GM23338 (cell line): ENCODE measurements around the gene S100A16. TPM values are rescaled to one million over a fixed set of nuclear protein-coding genes. Genes with fewer than 3 reads are reported as not detected.

Experiments
- ATAC-seq: fragments of 200-7000 bp; cut with Tn5 transposase; 3 replicates; pipeline ENCODE4 v1.9.1; 2020
- DNase-seq: peaks from one replicate; pipeline ENCODE4 v3.0.0-alpha.2; 2015; ENCODE audit warnings: low spot score
- H2AFZ ChIP-seq: fragments of 200-600 bp; sonication (generic); 2 replicates; pipeline ENCODE4 v1.8.0; 2016; ENCODE audit warnings: antibody characterized with exemption, mild to moderate bottlenecking, moderate library complexity
- H3F3A ChIP-seq: fragments of 200-600 bp; sonication (generic); replicated peaks from 2 replicates; pipeline ENCODE4 v1.8.0; 2017; ENCODE audit warnings: antibody characterized with exemption, mixed run types, low read depth
- H3K27ac ChIP-seq: fragments of 200-600 bp; sonication (generic); 2 replicates; pipeline ENCODE4 v1.6.1; 2016; ENCODE audit warnings: low read depth
- H3K27me3 ChIP-seq: fragments of 200-600 bp; sonication (generic); 2 replicates; pipeline ENCODE4 v1.8.0; 2016; ENCODE audit warnings: mild to moderate bottlenecking, mixed run types, moderate library complexity; ENCODE audit not compliant: insufficient read depth
- H3K36me3 ChIP-seq: fragments of 200-600 bp; sonication (generic); 2 replicates; pipeline ENCODE4 v1.8.0; 2016; ENCODE audit warnings: mild to moderate bottlenecking; ENCODE audit not compliant: insufficient read depth
- H3K4me1 ChIP-seq: fragments of 200-600 bp; sonication (generic); 2 replicates; pipeline ENCODE4 v1.8.0; 2016; ENCODE audit warnings: mild to moderate bottlenecking, moderate library complexity; ENCODE audit not compliant: insufficient read depth
- H3K4me2 ChIP-seq: fragments of 200-600 bp; sonication (generic); 2 replicates; pipeline ENCODE4 v1.7.1; 2017; ENCODE audit warnings: mixed run types
- H3K4me3 ChIP-seq: fragments of 200-600 bp; sonication (generic); 2 replicates; pipeline ENCODE4 v1.6.1; 2016; ENCODE audit warnings: mixed run types
- H3K79me2 ChIP-seq: fragments of 200-600 bp; sonication (generic); replicated peaks from 2 replicates; pipeline ENCODE4 v1.8.0; 2017; ENCODE audit warnings: mild to moderate bottlenecking; ENCODE audit not compliant: insufficient read depth
- H3K9me2 ChIP-seq: fragments of 200-600 bp; sonication (generic); 2 replicates; pipeline ENCODE4 v1.8.0; 2017; ENCODE audit not compliant: insufficient read depth
- H4K20me1 ChIP-seq: fragments of 200-600 bp; sonication (generic); replicated peaks from 2 replicates; pipeline ENCODE4 v1.8.0; 2017; ENCODE audit warnings: mild to moderate bottlenecking; ENCODE audit not compliant: insufficient read depth
- H3K27ac Mint-ChIP-seq: 2 replicates; pipeline ENCODE4 v1.8.0; 2020; ENCODE audit warnings: inconsistent platforms, mild to moderate bottlenecking, moderate library complexity, mixed read lengths
- H3K27me3 Mint-ChIP-seq: 3 replicates; pipeline ENCODE4 v1.8.0; 2022; ENCODE audit warnings: low read depth, mild to moderate bottlenecking, moderate library complexity, mixed read lengths, inconsistent platforms; ENCODE audit not compliant: insufficient read depth, poor library complexity
- H3K36me3 Mint-ChIP-seq: 3 replicates; pipeline ENCODE4 v1.8.0; 2021; ENCODE audit warnings: low read depth, mild to moderate bottlenecking, inconsistent platforms, moderate library complexity, mixed read lengths
- H3K4me1 Mint-ChIP-seq: 3 replicates; pipeline ENCODE4 v1.8.0; 2020; ENCODE audit warnings: mild to moderate bottlenecking, inconsistent platforms, mixed read lengths
- H3K4me3 Mint-ChIP-seq: 3 replicates; pipeline ENCODE4 v1.8.0; 2021; ENCODE audit warnings: moderate library complexity, mild to moderate bottlenecking, inconsistent platforms, mixed read lengths
- H3K9me3 Mint-ChIP-seq: 3 replicates; pipeline ENCODE4 v1.8.0; 2020; ENCODE audit warnings: moderate library complexity, mild to moderate bottlenecking, inconsistent platforms, mixed read lengths
- CREB1 ChIP-seq: fragments of 250-450 bp; sonication (Bioruptor Pico); IDR thresholded peaks from 2 replicates; pipeline ENCODE4 v1.5.0; 2020; ENCODE audit warnings: low read depth, mild to moderate bottlenecking, moderate library complexity
- EZH2phosphoT487 ChIP-seq: fragments of 200-600 bp; sonication (generic); IDR thresholded peaks from one replicate; pipeline ENCODE4 v1.8.1; 2018; ENCODE audit warnings: antibody characterized with exemption; ENCODE audit not compliant: unreplicated experiment
- NANOG ChIP-seq: IDR thresholded peaks from 2 replicates; pipeline ENCODE4 v1.6.1; 2016; ENCODE audit warnings: antibody characterized with exemption, borderline replicate concordance
- POLR2AphosphoS5 ChIP-seq: IDR thresholded peaks from 2 replicates; pipeline ENCODE4 v1.6.1; 2016; ENCODE audit warnings: antibody characterized with exemption, low read depth
- polyA plus RNA-seq: library from polyadenylated mRNA; unstranded; fragments of >200 nt; fragmentation: Nextera tagmentation; extraction: Ambion mirVana; gene quantifications from 2 replicates; pipeline ENCODE4 v1.2.1, GENCODE V29; 2016
- total RNA-seq: library from RNA; depleted of rRNA; stranded (reverse); fragments of >200 nt; shearing (Covaris generic); gene quantifications from 2 replicates; pipeline ENCODE4 v1.2.3, GENCODE V29; 2014
- TF ChIP-seq, protein P1 (sequence below), 2 experiments: fragments of 200-600 bp in 1 of 2; sonication (generic) in 1 of 2; conservative IDR thresholded peaks; 2 replicates each; pipeline versions ENCODE4 v1.5.1 to v1.6.1; 2016 to 2017; ENCODE audit warnings: antibody characterized with exemption in 2 of 2, low read depth in 2 of 2, mild to moderate bottlenecking in 2 of 2, moderate library complexity in 1 of 2
- TF ChIP-seq, protein P2 (sequence below): fragments of 250-450 bp; sonication (Bioruptor Pico); IDR thresholded peaks from 2 replicates; pipeline ENCODE4 v1.5.0; 2020; ENCODE audit warnings: mild to moderate bottlenecking, moderate library complexity

S100A16 gene
- total and polyA plus RNA-seq, 2 experiments from 2014 or later = 13.0 to 20.4 TPM

DNA sequence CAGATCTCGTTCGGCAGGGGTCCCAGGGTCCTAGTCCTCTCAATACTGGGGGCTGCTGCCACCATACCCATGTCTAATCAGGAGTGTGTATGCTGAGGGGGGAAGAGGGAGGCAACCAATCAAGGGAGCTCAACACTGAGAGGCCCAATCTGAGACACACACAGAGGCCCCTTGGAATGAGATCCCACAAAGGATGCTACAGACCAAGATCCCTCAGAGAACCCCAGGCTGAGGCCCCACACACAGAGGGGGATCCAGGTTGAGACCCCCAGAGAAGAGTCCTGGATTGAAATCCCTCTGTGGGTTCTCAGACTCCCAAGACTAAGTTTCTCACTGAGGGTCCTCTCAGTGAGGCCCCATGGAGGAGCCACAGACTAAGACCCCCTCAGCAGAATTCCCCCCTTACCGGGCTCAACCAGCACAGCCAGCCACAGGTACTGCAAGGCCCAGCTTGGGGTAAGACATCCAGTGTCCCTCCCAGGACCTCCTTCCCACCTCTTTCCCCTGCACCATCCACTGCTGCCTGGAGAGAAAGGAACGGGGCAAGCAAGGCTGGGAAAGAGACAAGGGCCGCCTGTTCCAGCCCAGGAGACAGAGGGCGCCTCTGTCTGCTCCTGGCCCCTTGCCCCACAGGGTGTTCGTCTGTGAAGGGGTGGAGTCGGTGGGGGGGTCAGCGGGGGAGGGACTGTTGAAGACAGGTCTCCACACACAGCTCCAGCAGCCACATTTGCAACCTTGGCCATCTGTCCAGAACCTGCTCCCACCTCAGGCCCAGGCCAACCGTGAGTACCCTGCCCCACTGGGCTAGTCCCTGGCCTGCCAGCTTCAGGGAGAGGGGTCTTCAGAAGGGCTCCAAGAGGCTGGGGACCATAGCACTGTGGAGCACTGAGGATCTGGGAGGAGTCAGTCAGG lies 15.0 kb upstream of the S100A16 start, which contains the start of gene S100A1:
S100A1 (plus strand) TSS at position 720 of the 912 bp plus-strand sequence. CDS start 2,088 bp downstream, outside the sequence.
- Mint-ChIP-seq H3K9me3 (no peaks in the 10 kb centered on the region), H3K36me3 (peaks cover 28% of the 10 kb centered on the region), H3K27me3 (peaks cover 13% of the 10 kb centered on the region), H3K4me3 (peak within 1 kb of the TSS; percentile 82), H3K27ac (peak within 1 kb of the TSS; percentile 89), H3K4me1 (peaks cover 46% of the 10 kb centered on the region)
- H3K36me3 ChIP-seq = no peaks in the 10 kb centered on the region
- DNase-seq = no peak
- H4K20me1 ChIP-seq = no peaks in the 10 kb centered on the region
- H2AFZ ChIP-seq = peak within 1 kb of the TSS; percentile 94
- H3K4me1 ChIP-seq = peaks cover 14% of the 10 kb centered on the region
- H3K27me3 ChIP-seq = no peaks in the 10 kb centered on the region
- peak; percentile 4 for ATAC-seq
- H3K27ac ChIP-seq = peak within 1 kb of the TSS; percentile 73; the same call in 1 of the 2 replicates
- peak within 1 kb of the TSS; percentile 94 for H3K4me2 ChIP-seq
- H3F3A ChIP-seq = peaks cover 4% of the 10 kb centered on the region; the same call in 1 of the 2 replicates
- no peaks in the 10 kb centered on the region for H3K79me2 ChIP-seq
- H3K4me3 ChIP-seq = peak within 1 kb of the TSS; percentile 70
- TF ChIP-seq CREB1 (CRISPR knock-in tag) = no peak
- TF ChIP-seq, protein P1, sequence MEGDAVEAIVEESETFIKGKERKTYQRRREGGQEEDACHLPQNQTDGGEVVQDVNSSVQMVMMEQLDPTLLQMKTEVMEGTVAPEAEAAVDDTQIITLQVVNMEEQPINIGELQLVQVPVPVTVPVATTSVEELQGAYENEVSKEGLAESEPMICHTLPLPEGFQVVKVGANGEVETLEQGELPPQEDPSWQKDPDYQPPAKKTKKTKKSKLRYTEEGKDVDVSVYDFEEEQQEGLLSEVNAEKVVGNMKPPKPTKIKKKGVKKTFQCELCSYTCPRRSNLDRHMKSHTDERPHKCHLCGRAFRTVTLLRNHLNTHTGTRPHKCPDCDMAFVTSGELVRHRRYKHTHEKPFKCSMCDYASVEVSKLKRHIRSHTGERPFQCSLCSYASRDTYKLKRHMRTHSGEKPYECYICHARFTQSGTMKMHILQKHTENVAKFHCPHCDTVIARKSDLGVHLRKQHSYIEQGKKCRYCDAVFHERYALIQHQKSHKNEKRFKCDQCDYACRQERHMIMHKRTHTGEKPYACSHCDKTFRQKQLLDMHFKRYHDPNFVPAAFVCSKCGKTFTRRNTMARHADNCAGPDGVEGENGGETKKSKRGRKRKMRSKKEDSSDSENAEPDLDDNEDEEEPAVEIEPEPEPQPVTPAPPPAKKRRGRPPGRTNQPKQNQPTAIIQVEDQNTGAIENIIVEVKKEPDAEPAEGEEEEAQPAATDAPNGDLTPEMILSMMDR (conservative IDR thresholded peaks at IDR 0.05; ENCODE audit: low read depth in 2 of 2) = peak; percentile 2 to 43; a peak in 3 of 4 replicates
- H3K9me2 ChIP-seq = 0 out of 2 replicates have a peak, but pooled peaks cover 3% of the 10 kb centered on the region

DNA sequence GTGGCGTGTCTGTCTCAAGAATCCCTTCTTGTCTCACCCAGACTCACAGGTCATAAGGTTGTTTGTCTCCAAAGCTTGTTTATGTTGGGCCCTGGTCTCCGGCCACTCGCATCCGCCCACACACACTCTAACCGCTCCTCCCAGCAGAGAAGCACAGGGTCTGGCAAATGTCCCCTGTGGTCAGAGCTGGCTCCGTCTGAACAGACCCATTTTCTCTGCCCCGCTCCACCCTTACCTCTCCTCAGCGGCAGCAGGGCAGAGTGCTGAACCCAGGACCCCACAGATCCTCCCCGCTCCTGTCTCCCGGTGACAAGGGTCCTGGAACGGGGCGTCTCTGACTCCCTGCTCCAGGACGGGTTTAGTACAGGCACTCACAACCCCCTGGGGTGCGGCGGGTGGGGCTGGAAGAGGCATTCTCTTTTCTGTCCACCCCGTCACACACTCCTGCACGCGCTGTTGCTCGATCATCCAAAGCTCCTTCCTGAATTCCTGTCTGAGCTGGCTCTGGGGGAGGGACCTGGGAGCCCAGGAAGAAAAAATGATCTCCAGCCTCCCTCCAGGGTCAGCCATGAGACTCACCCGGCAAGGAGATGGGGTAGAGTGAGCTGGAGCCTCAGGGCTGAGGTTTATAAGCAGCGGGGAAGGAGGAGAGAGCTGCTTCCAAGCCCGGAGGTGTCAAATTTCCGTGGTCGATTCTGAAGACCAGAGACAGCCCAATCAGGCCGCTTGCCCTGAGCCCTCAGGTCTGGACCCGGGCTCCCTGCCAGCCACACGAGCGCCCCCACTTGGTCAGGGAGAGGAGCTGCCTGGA lies 14.2 kb upstream of the S100A16 start, which contains the start of gene S100A13:
S100A13 (minus strand) TSS at position 602 of the 811 bp plus-strand sequence. CDS start 1,033 bp downstream, outside the sequence.
- peaks cover 14% of the 10 kb centered on the region for H3K27me3 Mint-ChIP-seq
- no peaks in the 10 kb centered on the region for H3K27me3 ChIP-seq
- H3K4me1 ChIP-seq = peaks cover 17% of the 10 kb centered on the region
- peak within 1 kb of the TSS; percentile 94 for H2AFZ ChIP-seq
- H4K20me1 ChIP-seq = no peaks in the 10 kb centered on the region
- DNase-seq = peak; percentile 99
- no peaks in the 10 kb centered on the region for H3K79me2 ChIP-seq
- H3F3A ChIP-seq = 0 out of 2 replicates have a peak, but pooled peaks cover 2% of the 10 kb centered on the region
- H3K9me3 Mint-ChIP-seq = no peaks in the 10 kb centered on the region
- peak within 1 kb of the TSS; percentile 94 for H3K4me2 ChIP-seq
- H3K4me3 Mint-ChIP-seq = peak within 1 kb of the TSS; percentile 82
- H3K36me3 ChIP-seq = no peaks in the 10 kb centered on the region
- H3K9me2 ChIP-seq = 0 out of 2 replicates have a peak, but pooled peaks cover 3% of the 10 kb centered on the region
- H3K36me3 Mint-ChIP-seq = peaks cover 29% of the 10 kb centered on the region
- ATAC-seq = peak; percentile 94
- H3K27ac Mint-ChIP-seq = peak within 1 kb of the TSS; percentile 89
- peaks cover 50% of the 10 kb centered on the region for H3K4me1 Mint-ChIP-seq
- H3K27ac ChIP-seq = peak within 1 kb of the TSS; percentile 73; the same call in 1 of the 2 replicates
- peak within 1 kb of the TSS; percentile 70 for H3K4me3 ChIP-seq
- TF ChIP-seq NANOG (peak; percentile 14; the same call in 1 of the 2 replicates), POLR2AphosphoS5 (peak; percentile 97), CREB1 (CRISPR knock-in tag) (no peak), EZH2phosphoT487 (no peak)
- TF ChIP-seq, protein P2, sequence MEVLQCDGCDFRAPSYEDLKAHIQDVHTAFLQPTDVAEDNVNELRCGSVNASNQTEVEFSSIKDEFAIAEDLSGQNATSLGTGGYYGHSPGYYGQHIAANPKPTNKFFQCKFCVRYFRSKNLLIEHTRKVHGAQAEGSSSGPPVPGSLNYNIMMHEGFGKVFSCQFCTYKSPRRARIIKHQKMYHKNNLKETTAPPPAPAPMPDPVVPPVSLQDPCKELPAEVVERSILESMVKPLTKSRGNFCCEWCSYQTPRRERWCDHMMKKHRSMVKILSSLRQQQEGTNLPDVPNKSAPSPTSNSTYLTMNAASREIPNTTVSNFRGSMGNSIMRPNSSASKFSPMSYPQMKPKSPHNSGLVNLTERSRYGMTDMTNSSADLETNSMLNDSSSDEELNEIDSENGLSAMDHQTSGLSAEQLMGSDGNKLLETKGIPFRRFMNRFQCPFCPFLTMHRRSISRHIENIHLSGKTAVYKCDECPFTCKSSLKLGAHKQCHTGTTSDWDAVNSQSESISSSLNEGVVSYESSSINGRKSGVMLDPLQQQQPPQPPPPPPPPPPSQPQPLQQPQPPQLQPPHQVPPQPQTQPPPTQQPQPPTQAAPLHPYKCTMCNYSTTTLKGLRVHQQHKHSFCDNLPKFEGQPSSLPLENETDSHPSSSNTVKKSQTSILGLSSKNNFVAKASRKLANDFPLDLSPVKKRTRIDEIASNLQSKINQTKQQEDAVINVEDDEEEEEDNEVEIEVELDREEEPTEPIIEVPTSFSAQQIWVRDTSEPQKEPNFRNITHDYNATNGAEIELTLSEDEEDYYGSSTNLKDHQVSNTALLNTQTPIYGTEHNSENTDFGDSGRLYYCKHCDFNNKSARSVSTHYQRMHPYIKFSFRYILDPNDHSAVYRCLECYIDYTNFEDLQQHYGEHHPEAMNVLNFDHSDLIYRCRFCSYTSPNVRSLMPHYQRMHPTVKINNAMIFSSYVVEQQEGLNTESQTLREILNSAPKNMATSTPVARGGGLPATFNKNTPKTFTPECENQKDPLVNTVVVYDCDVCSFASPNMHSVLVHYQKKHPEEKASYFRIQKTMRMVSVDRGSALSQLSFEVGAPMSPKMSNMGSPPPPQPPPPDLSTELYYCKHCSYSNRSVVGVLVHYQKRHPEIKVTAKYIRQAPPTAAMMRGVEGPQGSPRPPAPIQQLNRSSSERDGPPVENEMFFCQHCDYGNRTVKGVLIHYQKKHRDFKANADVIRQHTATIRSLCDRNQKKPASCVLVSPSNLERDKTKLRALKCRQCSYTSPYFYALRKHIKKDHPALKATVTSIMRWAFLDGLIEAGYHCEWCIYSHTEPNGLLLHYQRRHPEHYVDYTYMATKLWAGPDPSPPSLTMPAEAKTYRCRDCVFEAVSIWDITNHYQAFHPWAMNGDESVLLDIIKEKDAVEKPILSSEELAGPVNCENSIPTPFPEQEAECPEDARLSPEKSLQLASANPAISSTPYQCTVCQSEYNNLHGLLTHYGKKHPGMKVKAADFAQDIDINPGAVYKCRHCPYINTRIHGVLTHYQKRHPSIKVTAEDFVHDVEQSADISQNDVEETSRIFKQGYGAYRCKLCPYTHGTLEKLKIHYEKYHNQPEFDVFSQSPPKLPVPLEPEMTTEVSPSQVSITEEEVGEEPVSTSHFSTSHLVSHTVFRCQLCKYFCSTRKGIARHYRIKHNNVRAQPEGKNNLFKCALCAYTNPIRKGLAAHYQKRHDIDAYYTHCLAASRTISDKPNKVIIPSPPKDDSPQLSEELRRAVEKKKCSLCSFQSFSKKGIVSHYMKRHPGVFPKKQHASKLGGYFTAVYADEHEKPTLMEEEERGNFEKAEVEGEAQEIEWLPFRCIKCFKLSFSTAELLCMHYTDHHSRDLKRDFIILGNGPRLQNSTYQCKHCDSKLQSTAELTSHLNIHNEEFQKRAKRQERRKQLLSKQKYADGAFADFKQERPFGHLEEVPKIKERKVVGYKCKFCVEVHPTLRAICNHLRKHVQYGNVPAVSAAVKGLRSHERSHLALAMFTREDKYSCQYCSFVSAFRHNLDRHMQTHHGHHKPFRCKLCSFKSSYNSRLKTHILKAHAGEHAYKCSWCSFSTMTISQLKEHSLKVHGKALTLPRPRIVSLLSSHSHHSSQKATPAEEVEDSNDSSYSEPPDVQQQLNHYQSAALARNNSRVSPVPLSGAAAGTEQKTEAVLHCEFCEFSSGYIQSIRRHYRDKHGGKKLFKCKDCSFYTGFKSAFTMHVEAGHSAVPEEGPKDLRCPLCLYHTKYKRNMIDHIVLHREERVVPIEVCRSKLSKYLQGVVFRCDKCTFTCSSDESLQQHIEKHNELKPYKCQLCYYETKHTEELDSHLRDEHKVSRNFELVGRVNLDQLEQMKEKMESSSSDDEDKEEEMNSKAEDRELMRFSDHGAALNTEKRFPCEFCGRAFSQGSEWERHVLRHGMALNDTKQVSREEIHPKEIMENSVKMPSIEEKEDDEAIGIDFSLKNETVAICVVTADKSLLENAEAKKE (CRISPR knock-in tag) = peak; percentile 58; the same call in 1 of the 2 replicates
- TF ChIP-seq, protein P1 (conservative IDR thresholded peaks at IDR 0.05; ENCODE audit: low read depth in 2 of 2) = peak; percentile 83 to 93
